PC-9 (cell line): Measurements from ENCODE around the gene AZI2. TPM values are rescaled to one million over a fixed set of nuclear protein-coding genes. Genes with fewer than 3 reads are reported as not detected.

Experiments
- BruUV-seq: library from RNA; stranded (reverse); fragments of 400-500 nt; replicated peaks from 2 replicates; lab custom pipeline; 2021; lab: Mats Ljungman, UMichigan
- CTCF ChIA-PET: fragments of 300-600 bp; sonication (Branson Sonifier 250); formaldehyde crosslinking; loops from one replicate; lab custom pipeline; 2022; ENCODE audit warnings: antibody characterized with exemption; lab: Charles Lee
- POLR2A ChIA-PET: fragments of 300-600 bp; sonication (Branson Sonifier 250); formaldehyde crosslinking; loops from one replicate; lab custom pipeline; 2022; ENCODE audit warnings: antibody characterized with exemption; ENCODE audit not compliant: unreplicated experiment; lab: Charles Lee
- DNase-seq, 2 experiments: peaks; one replicate each; pipeline versions ENCODE4 v3.0.0 to v3.0.0-alpha.2; 2015 to 2022; ENCODE audit warnings: mixed read lengths in 1 of 2
- H2AFZ ChIP-seq: fragments of 200-600 bp; sonication (generic); 2 replicates; pipeline ENCODE4 v1.8.1; 2017; ENCODE audit warnings: antibody characterized with exemption
- H3F3A ChIP-seq: fragments of 200-600 bp; sonication (generic); 2 replicates; pipeline ENCODE4 v1.8.1; 2017; ENCODE audit warnings: antibody characterized with exemption, mild to moderate bottlenecking, low read depth; ENCODE audit not compliant: insufficient read depth
- H3K27ac ChIP-seq: fragments of 200-600 bp; sonication (generic); 2 replicates; pipeline ENCODE4 v1.6.1; 2016; ENCODE audit warnings: mixed run types
- H3K27me3 ChIP-seq: fragments of 200-600 bp; sonication (generic); 2 replicates; pipeline ENCODE4 v1.6.1; 2016; ENCODE audit warnings: low read depth, mixed run types; ENCODE audit not compliant: insufficient read depth
- H3K36me3 ChIP-seq: fragments of 200-600 bp; sonication (generic); 2 replicates; pipeline ENCODE4 v1.6.1; 2016; ENCODE audit warnings: low read depth, mixed run types
- H3K4me1 ChIP-seq: fragments of 200-600 bp; sonication (generic); replicated peaks from 2 replicates; pipeline ENCODE4 v1.6.1; 2016; ENCODE audit warnings: mixed run types; ENCODE audit not compliant: insufficient read depth
- H3K4me2 ChIP-seq: fragments of 200-600 bp; sonication (generic); 2 replicates; pipeline ENCODE4 v1.6.1; 2017; ENCODE audit warnings: mixed run types
- H3K4me3 ChIP-seq: fragments of 200-600 bp; sonication (generic); 2 replicates; pipeline ENCODE4 v1.6.1; 2016; ENCODE audit warnings: mixed run types
- H3K79me2 ChIP-seq: fragments of 200-600 bp; sonication (generic); 2 replicates; pipeline ENCODE4 v1.6.1; 2017; ENCODE audit warnings: low read depth, mixed run types
- H3K9me2 ChIP-seq: fragments of 200-600 bp; sonication (generic); 2 replicates; pipeline ENCODE4 v1.8.1; 2017; ENCODE audit warnings: mild to moderate bottlenecking; ENCODE audit not compliant: insufficient read depth
- H3K9me3 ChIP-seq: fragments of 200-600 bp; sonication (generic); 2 replicates; pipeline ENCODE4 v1.8.1; 2016; ENCODE audit warnings: low read depth; ENCODE audit not compliant: insufficient read depth
- H4K20me1 ChIP-seq: fragments of 200-600 bp; sonication (generic); 2 replicates; pipeline ENCODE4 v1.8.1; 2017; ENCODE audit not compliant: insufficient read depth
- CTCF ChIP-seq: fragments of 200-600 bp; sonication (generic); conservative IDR thresholded peaks from 2 replicates; pipeline ENCODE4 v1.6.1; 2017; ENCODE audit warnings: mixed run types, antibody characterized with exemption, mild to moderate bottlenecking, moderate library complexity
- EZH2 ChIP-seq: fragments of 200-600 bp; sonication (generic); IDR thresholded peaks from 2 replicates; pipeline ENCODE4 v1.8.0; 2017; ENCODE audit warnings: antibody characterized with exemption, low read depth
- intact Hi-C: fragments of 100-400 bp; cut with micrococcal nuclease; formaldehyde crosslinking; loops from one replicate; pipeline ENCODE4 v1.10.0; 2022; ENCODE audit not compliant: unreplicated experiment
- total RNA-seq: library from RNA; stranded (reverse); gene quantifications from 2 replicates; pipeline ENCODE4 v1.2.3, GENCODE V29; 2021

AZI2 gene
- total RNA-seq, 1 experiment from 2014 or later: 39.5 TPM

GRCh38 chr3:28347374-28348264 is 1.0 kb downstream of the AZI2 start:
- Histone ChIP-seq H3K27ac (peak overlapping the region; percentile 96), H3K27me3 (no peaks in the 10 kb centered on the region), H4K20me1 (no peaks in the 10 kb centered on the region), H3K9me3 (no peaks in the 10 kb centered on the region), H3K36me3 (no peaks in the 10 kb centered on the region), H3K4me2 (peak overlapping the region; percentile 84), H3K4me3 (peak overlapping the region; percentile 87), H2AFZ (peak overlapping the region; percentile 96), H3K9me2 (no peaks in the 10 kb centered on the region), H3F3A (peaks cover 10% of the 10 kb centered on the region), H3K4me1 (peaks cover 34% of the 10 kb centered on the region), H3K79me2 (peaks cover 65% of the 10 kb centered on the region)
- TSS peak; percentile 64 for BruUV-seq
- TF ChIP-seq EZH2: no peak
- TF ChIP-seq CTCF: no peak
- ChIA-PET CTCF (interaction anchor here (0.7 kb wide), 1 partner anchor 23 kb away, joined by 4 read pairs; no protein-coding TSS in a partner anchor), POLR2A (no interaction called here)
- intact Hi-C loops: loop anchor here (1.0 kb wide), 1 partner anchor 106 kb away; the partner anchor contains the start of gene CMC1
- peak in 1 of 2 experiments; percentile 60 for DNase-seq

GRCh38 chr3:28345690-28346089 is 2.9 kb downstream of the AZI2 start:
- H3K27me3 ChIP-seq: no peaks in the 10 kb centered on the region
- no TSS peak for BruUV-seq
- H3K4me3 ChIP-seq: peak overlapping the region; percentile 87; the same call in 1 of the 2 replicates
- H3K9me3 ChIP-seq: no peaks in the 10 kb centered on the region
- peak overlapping the region; percentile 84 for H3K4me2 ChIP-seq
- H4K20me1 ChIP-seq: no peaks in the 10 kb centered on the region
- intact Hi-C loops: no loop called here
- no peaks in the 10 kb centered on the region for H3K9me2 ChIP-seq
- DNase-seq: no peak
- ChIA-PET CTCF (no interaction called here), POLR2A (no interaction called here)
- peaks cover 72% of the 10 kb centered on the region for H3K79me2 ChIP-seq
- H3K36me3 ChIP-seq: no peaks in the 10 kb centered on the region
- H3K4me1 ChIP-seq: peaks cover 34% of the 10 kb centered on the region
- TF ChIP-seq EZH2 (no peak), CTCF (no peak)
- no peak overlapping the region for H3K27ac ChIP-seq
- H2AFZ ChIP-seq: no peak overlapping the region
- peaks cover 10% of the 10 kb centered on the region for H3F3A ChIP-seq

GRCh38 chr3:28343144-28343543 is 5.5 kb downstream of the AZI2 start:
- H3K4me2 ChIP-seq: no peak overlapping the region
- no peaks in the 10 kb centered on the region for H3K9me3 ChIP-seq
- ChIA-PET CTCF (no interaction called here), POLR2A (no interaction called here)
- TF ChIP-seq EZH2 (no peak), CTCF (no peak)
- H3F3A ChIP-seq: peaks cover 8% of the 10 kb centered on the region
- H3K4me3 ChIP-seq: no peak overlapping the region
- intact Hi-C loops: no loop called here
- no TSS peak for BruUV-seq
- no peaks in the 10 kb centered on the region for H4K20me1 ChIP-seq
- no peaks in the 10 kb centered on the region for H3K27me3 ChIP-seq
- H3K79me2 ChIP-seq: peaks cover 61% of the 10 kb centered on the region
- peaks cover 6% of the 10 kb centered on the region; the same call in 1 of the 2 replicates for H3K36me3 ChIP-seq
- no peaks in the 10 kb centered on the region for H3K9me2 ChIP-seq
- DNase-seq: no peak
- H2AFZ ChIP-seq: no peak overlapping the region
- H3K4me1 ChIP-seq: peaks cover 29% of the 10 kb centered on the region
- H3K27ac ChIP-seq: no peak overlapping the region
